Mucosa of descending colon (tissue), 3 donors: ENCODE measurements around the gene SRRM3. TPM values are rescaled to one million over a fixed set of nuclear protein-coding genes. Genes with fewer than 3 reads are reported as not detected.
"Not testable (repeated sequence)": the region's sequence is repeated elsewhere in the genome, so short reads cannot be mapped to it uniquely, and the experiment has no call there.

Source experiments
- ATAC-seq: fragments of 200-7000 bp; cut with Tn5 transposase; one replicate; pipeline ENCODE4 v1.9.1; 2020; ENCODE audit warnings: mild to moderate bottlenecking, moderate library complexity
- DNase-seq, 3 donors: peaks; one replicate each; pipeline ENCODE4 v3.0.0-alpha.2; 2020
- H3K36me3 ChIP-seq: fragments of 200-600 bp; one replicate; pipeline ENCODE4 v1.8.0; 2021; ENCODE audit warnings: low read depth, mild to moderate bottlenecking
- H3K4me1 ChIP-seq: fragments of 200-600 bp; one replicate; pipeline ENCODE4 v1.8.0; 2021; ENCODE audit warnings: low read depth, mild to moderate bottlenecking
- H3K4me3 ChIP-seq: fragments of 200-600 bp; one replicate; pipeline ENCODE4 v1.8.0; 2021; ENCODE audit warnings: mild to moderate bottlenecking
- H3K9me3 ChIP-seq: fragments of 200-600 bp; one replicate; pipeline ENCODE4 v1.8.0; 2021; ENCODE audit warnings: mild to moderate bottlenecking
- CTCF ChIP-seq: fragments of 200-600 bp; IDR thresholded peaks from one replicate; pipeline ENCODE4 v1.8.0; 2022; ENCODE audit warnings: antibody characterized with exemption, mild to moderate bottlenecking
- intact Hi-C, 2 donors: fragments of 100-400 bp; cut with DNase I in 1 of 2; cut with micrococcal nuclease in 1 of 2; formaldehyde crosslinking; loops; one replicate each; pipeline versions ENCODE4 v1.11.0 to v1.11.1; 2022; cut with DNase I, micrococcal nuclease
- total RNA-seq, 3 donors: library from RNA; stranded (reverse); fragmentation: NEBNext Ultra II Directional in 2 of 3; extraction: Animal tissue kit (Norgen Biotek cat#: 25700) in 2 of 3; gene quantifications; one replicate each; pipeline versions ENCODE4 v1.2.1 to v1.2.4, GENCODE V29; 2021 to 2023
- donor health status: DM: no; HTN: no; CAD: no; lungs with moderate emphysema.
- donor health status: DM: no; HTN: no; CAD: no.
- donor health status: DM: no; HTN: yes; CAD: no.

SRRM3 gene
- total RNA-seq, 3 donors from 2014 or later, result 0.43 to 3.2 (median 0.67) TPM

GRCh38 chr7:76314042-76314721 lies 112.5 kb downstream of the SRRM3 start:
- TF ChIP-seq CTCF, result peak; percentile 99
- Histone ChIP-seq H3K36me3 (no peaks in the 10 kb centered on the region), H3K4me1 (peaks cover 13% of the 10 kb centered on the region), H3K9me3 (no peaks in the 10 kb centered on the region), H3K4me3 (no peak overlapping the region)
- intact Hi-C loops, result loop anchor here (10.0 kb wide), 1 partner anchor 139 kb away; no protein-coding TSS in a partner anchor
- peak; percentile 81 for ATAC-seq
- DNase-seq, result peak; percentile 96 to 99 (median 99)

GRCh38 chr7:76314740-76315139 lies 113.0 kb downstream of the SRRM3 start:
- not testable (repeated sequence) for H3K9me3 ChIP-seq, ATAC-seq, DNase-seq, H3K4me3 ChIP-seq, H3K36me3 ChIP-seq
- intact Hi-C loops, result loop anchor here (10.0 kb wide), 1 partner anchor 140 kb away; no protein-coding TSS in a partner anchor
- H3K4me1 ChIP-seq, result peaks cover 18% of the 10 kb centered on the region

GRCh38 chr7:76315364-76315763 lies 113.7 kb downstream of the SRRM3 start:
- peaks cover 18% of the 10 kb centered on the region for H3K4me1 ChIP-seq
- intact Hi-C loops, result loop anchor here (10.0 kb wide), 1 partner anchor 141 kb away; no protein-coding TSS in a partner anchor
- no peak for TF ChIP-seq CTCF
- ATAC-seq (no peak), DNase-seq (peak in 1 of 3 donors; percentile 38)
- no peaks in the 10 kb centered on the region for H3K36me3 ChIP-seq
- H3K9me3 ChIP-seq, result no peaks in the 10 kb centered on the region
- H3K4me3 ChIP-seq, result no peak overlapping the region

- H3K36me3 ChIP-seq, result no peaks in the 10 kb centered on the region
- H3K4me1 ChIP-seq, result peaks cover 14% of the 10 kb centered on the region
- H3K4me3 ChIP-seq, result no peak overlapping the region
- TF ChIP-seq CTCF, result no peak
- H3K9me3 ChIP-seq, result no peaks in the 10 kb centered on the region
- intact Hi-C loops, result loop anchor here (10.0 kb wide), 1 partner anchor 142 kb away; no protein-coding TSS in a partner anchor
- ATAC-seq, result no peak
- peak in 1 of 3 donors; percentile 64 for DNase-seq
Observed at GRCh38 chr7:76316984-76317781, 115.5 kb downstream of the SRRM3 start.

- H3K9me3 ChIP-seq, result no peaks in the 10 kb centered on the region
- ATAC-seq (peak; percentile 93), DNase-seq (peak; percentile 97 to 99 (median 98))
- TF ChIP-seq CTCF, result no peak
- peaks cover 14% of the 10 kb centered on the region for H3K4me1 ChIP-seq
- H3K36me3 ChIP-seq, result no peaks in the 10 kb centered on the region
- H3K4me3 ChIP-seq, result peak overlapping the region; percentile 67
- intact Hi-C loops, result loop anchor here (10.0 kb wide), 1 partner anchor 143 kb away; no protein-coding TSS in a partner anchor
Observed at GRCh38 chr7:76317782-76318487, 116.2 kb downstream of the SRRM3 start.
